Measurements from ENCODE around the gene MAP1S.

The MAP1S gene

GRCh38 chr19:17679526-17680229 lies 39.6 kb upstream of the MAP1S start:
- no peak for TF ChIP-seq CTCF (IDR thresholded peaks at IDR 0.05; ENCODE audit: insufficient read depth, low read length)
- no peak for TF ChIP-seq GABPA (IDR thresholded peaks at IDR 0.05; ENCODE audit: low read depth)
- TF ChIP-seq REST (IDR thresholded peaks at IDR 0.05; ENCODE audit: insufficient replicate concordance, low read depth) = no peak
- TF ChIP-seq POLR2AphosphoS5 (IDR thresholded peaks at IDR 0.05; ENCODE audit: low read depth) = no peak
- no peak for TF ChIP-seq SPI1 (IDR thresholded peaks at IDR 0.05; ENCODE audit: borderline replicate concordance, low read depth)
- peak overlapping the region; percentile 20 for H3K4me3 ChIP-seq (replicated peaks; ENCODE audit: insufficient read depth, low read length)
- H3K27me3 ChIP-seq (ENCODE audit: insufficient read depth, poor library complexity, severe bottlenecking) = peaks cover 31% of the 10 kb centered on the region
- no peak overlapping the region for H3K27ac ChIP-seq (replicated peaks)
- no peak for DNase-seq (ENCODE audit: low read depth in 1 of 2, low spot score in 1 of 2)

- H3K27ac ChIP-seq (replicated peaks) = no peak overlapping the region
These were observed 39.0 kb upstream of the MAP1S start for GRCh38 chr19:17680230-17680722.

More at GRCh38 chr19:17680230-17680722, 39.0 kb upstream of the MAP1S start:
- peak in 1 of 2 experiments; percentile 58 for DNase-seq (ENCODE audit: low read depth in 1 of 2, low spot score in 1 of 2)
- Histone ChIP-seq H3K27me3 (ENCODE audit: insufficient read depth, poor library complexity, severe bottlenecking) (peaks cover 31% of the 10 kb centered on the region), H3K4me3 (replicated peaks; ENCODE audit: insufficient read depth, low read length) (peak overlapping the region; percentile 20)
- TF ChIP-seq SPI1 (IDR thresholded peaks at IDR 0.05; ENCODE audit: borderline replicate concordance, low read depth) (no peak), REST (IDR thresholded peaks at IDR 0.05; ENCODE audit: insufficient replicate concordance, low read depth) (no peak), GABPA (IDR thresholded peaks at IDR 0.05; ENCODE audit: low read depth) (no peak), POLR2AphosphoS5 (IDR thresholded peaks at IDR 0.05; ENCODE audit: low read depth) (no peak), CTCF (IDR thresholded peaks at IDR 0.05; ENCODE audit: insufficient read depth, low read length) (no peak)

Measured in HL-60 (cell line).